Activated naive CD8-positive, alpha-beta T cell treated with anti-CD3 and anti-CD28 coated beads, Interleukin-2, amount 10 ng/mL, durations not matched to agents 7 days and 5 days (primary cell): ENCODE measurements around the gene CIB2. TPM values are rescaled to one million over a fixed set of nuclear protein-coding genes. Genes with fewer than 3 reads are reported as not detected.

Source experiments
- total RNA-seq, 2 experiments: library from RNA; stranded (reverse); gene quantifications; one replicate each; pipeline ENCODE4 v1.2.3, GENCODE V29; 2021

CIB2 gene
- total RNA-seq, 2 experiments from 2014 or later = 0.88 to 1.5 TPM

Other genes starting within 250 kb of the CIB2 start
- gene TBC1D2B, start 53.7 kb downstream of the CIB2 start, total RNA-seq = 100 to 1,000 TPM; 123 to 125 TPM
- gene SH2D7, start 38.9 kb downstream of the CIB2 start, total RNA-seq = under 1 TPM in 1 of 2 experiments, not detected in 1; 0.11 TPM
- gene IDH3A, start 17.9 kb upstream of the CIB2 start, total RNA-seq = 10 to 100 TPM; 54.5 to 82.8 TPM
- gene ACSBG1, start 103.1 kb upstream of the CIB2 start, total RNA-seq = under 1 TPM in 1 of 2 experiments, not detected in 1; 0.25 TPM
- gene DNAJA4, start 133.1 kb upstream of the CIB2 start, total RNA-seq = 10 to 100 TPM; 26.0 to 28.5 TPM
- gene SKIC8, start 168.2 kb upstream of the CIB2 start, total RNA-seq = 10 to 100 TPM; 42.4 to 46.4 TPM
- gene CRABP1, start 208.9 kb upstream of the CIB2 start, total RNA-seq = not detected